Progenitor cell of endocrine pancreas (in vitro differentiated cells): ENCODE measurements around the gene FBXW2. TPM values are rescaled to one million over a fixed set of nuclear protein-coding genes. Genes with fewer than 3 reads are reported as not detected.
A peak's percentile ranks its signal among the peaks of the same experiment; 100 is the strongest.

Source experiments
- DNase-seq: peaks from one replicate; pipeline ENCODE4 v3.0.0; 2021; ENCODE audit warnings: low spot score; ENCODE audit not compliant: unreplicated experiment
- H3K27ac Mint-ChIP-seq: 2 replicates; pipeline ENCODE4 v1.8.0; 2021; ENCODE audit warnings: mild to moderate bottlenecking, moderate library complexity, mixed read lengths
- H3K27me3 Mint-ChIP-seq: 2 replicates; pipeline ENCODE4 v1.8.0; 2021; ENCODE audit warnings: mixed read lengths
- H3K36me3 Mint-ChIP-seq: 2 replicates; pipeline ENCODE4 v1.8.0; 2022; ENCODE audit warnings: mixed read lengths; ENCODE audit not compliant: insufficient read depth
- H3K4me1 Mint-ChIP-seq: 2 replicates; pipeline ENCODE4 v1.8.0; 2021; ENCODE audit warnings: low read depth, mixed read lengths
- H3K4me3 Mint-ChIP-seq: 2 replicates; pipeline ENCODE4 v1.8.0; 2021; ENCODE audit warnings: low read depth, mild to moderate bottlenecking, moderate library complexity, mixed read lengths
- H3K9me3 Mint-ChIP-seq: 2 replicates; pipeline ENCODE4 v1.8.0; 2021; ENCODE audit warnings: low read depth, mixed read lengths
- CTCF ChIP-seq: fragments of 200-600 bp; sonication (generic); IDR thresholded peaks from one replicate; pipeline ENCODE4 v1.5.0; 2021; ENCODE audit warnings: antibody characterized with exemption, mild to moderate bottlenecking; ENCODE audit not compliant: unreplicated experiment
- total RNA-seq: library from RNA; stranded (reverse); gene quantifications from 2 replicates; pipeline ENCODE4 v1.2.1, GENCODE V29; 2021

Gene FBXW2
- total RNA-seq, 1 donor from 2014 or later = 66.0 TPM

- H3K27ac Mint-ChIP-seq = no peak overlapping the region
- no peak for DNase-seq
- no peaks in the 10 kb centered on the region for H3K27me3 Mint-ChIP-seq
- H3K4me3 Mint-ChIP-seq = no peak overlapping the region
- H3K9me3 Mint-ChIP-seq = no peaks in the 10 kb centered on the region
- H3K36me3 Mint-ChIP-seq = peaks cover 21% of the 10 kb centered on the region
- no peak for TF ChIP-seq CTCF
- H3K4me1 Mint-ChIP-seq = peaks cover 1% of the 10 kb centered on the region
Observed at GRCh38 chr9:120832807-120833206, 39.6 kb upstream of the FBXW2 start.

GRCh38 chr9:120830865-120831264 lies 37.6 kb upstream of the FBXW2 start:
- no peaks in the 10 kb centered on the region for H3K27me3 Mint-ChIP-seq
- no peaks in the 10 kb centered on the region for H3K9me3 Mint-ChIP-seq
- TF ChIP-seq CTCF = no peak
- H3K36me3 Mint-ChIP-seq = peaks cover 32% of the 10 kb centered on the region
- no peak overlapping the region for H3K4me3 Mint-ChIP-seq
- peaks cover 1% of the 10 kb centered on the region for H3K4me1 Mint-ChIP-seq
- peak overlapping the region; percentile 16 for H3K27ac Mint-ChIP-seq
- no peak for DNase-seq

GRCh38 chr9:120830151-120830550 lies 36.9 kb upstream of the FBXW2 start:
- no peak for TF ChIP-seq CTCF
- Mint-ChIP-seq H3K27ac (no peak overlapping the region), H3K27me3 (no peaks in the 10 kb centered on the region), H3K4me3 (no peak overlapping the region), H3K36me3 (peaks cover 33% of the 10 kb centered on the region), H3K4me1 (peaks cover 1% of the 10 kb centered on the region), H3K9me3 (no peaks in the 10 kb centered on the region)
- no peak for DNase-seq

GRCh38 chr9:120829650-120830049 lies 36.4 kb upstream of the FBXW2 start:
- Mint-ChIP-seq H3K27me3 (no peaks in the 10 kb centered on the region), H3K4me1 (peaks cover 1% of the 10 kb centered on the region), H3K27ac (peak overlapping the region; percentile 68), H3K4me3 (no peak overlapping the region), H3K9me3 (peaks cover 2% of the 10 kb centered on the region), H3K36me3 (peaks cover 36% of the 10 kb centered on the region)
- DNase-seq = no peak
- TF ChIP-seq CTCF = no peak

GRCh38 chr9:120820095-120820494 lies 26.9 kb upstream of the FBXW2 start:
- Mint-ChIP-seq H3K9me3 (peaks cover 4% of the 10 kb centered on the region), H3K27ac (no peak overlapping the region), H3K4me3 (no peak overlapping the region), H3K36me3 (peaks cover 42% of the 10 kb centered on the region), H3K27me3 (no peaks in the 10 kb centered on the region), H3K4me1 (no peaks in the 10 kb centered on the region)
- TF ChIP-seq CTCF = no peak
- no peak for DNase-seq
